Measurements from ENCODE around the gene NFIA. TPM values are rescaled to one million over a fixed set of nuclear protein-coding genes. Genes with fewer than 3 reads are reported as not detected.

Gene NFIA
- total RNA-seq, 8 experiments from 2014 or later = 1.0 to 57.6 (median 9.2) TPM

DNA sequence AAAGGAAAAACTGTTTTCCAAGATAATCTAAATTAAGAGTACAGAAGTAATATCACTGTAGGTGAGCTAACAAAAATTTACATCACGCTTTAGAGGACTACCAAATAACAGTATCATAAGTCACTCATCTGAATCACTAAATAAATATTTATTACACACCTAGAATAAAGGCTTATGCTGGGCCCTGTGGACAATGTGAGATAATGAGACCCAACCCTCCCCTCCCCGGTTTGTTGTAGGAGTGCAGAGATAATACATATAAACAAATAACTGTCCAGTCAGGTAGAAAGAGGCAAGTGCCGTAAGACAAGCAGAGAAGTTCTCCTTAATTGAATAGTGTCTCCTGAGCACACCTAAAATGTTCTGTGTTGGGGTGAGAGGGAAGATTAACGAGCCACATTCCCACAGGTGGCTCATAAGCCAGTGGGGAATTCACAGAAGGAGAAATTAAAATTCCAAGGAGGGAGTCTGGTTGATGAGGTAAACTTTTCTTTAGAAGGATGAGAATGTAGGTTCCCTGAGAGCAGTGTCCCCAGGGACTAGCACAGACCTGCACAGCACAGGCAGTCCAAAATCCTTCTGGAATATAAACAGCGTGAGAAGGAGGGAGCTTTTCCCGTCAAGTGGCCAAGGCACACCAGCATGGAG lies 241.4 kb downstream of the NFIA start:
- no peak overlapping the region for H3K27ac ChIP-seq
- ATAC-seq (replicated peaks in 6 of 8) = no peak

DNA sequence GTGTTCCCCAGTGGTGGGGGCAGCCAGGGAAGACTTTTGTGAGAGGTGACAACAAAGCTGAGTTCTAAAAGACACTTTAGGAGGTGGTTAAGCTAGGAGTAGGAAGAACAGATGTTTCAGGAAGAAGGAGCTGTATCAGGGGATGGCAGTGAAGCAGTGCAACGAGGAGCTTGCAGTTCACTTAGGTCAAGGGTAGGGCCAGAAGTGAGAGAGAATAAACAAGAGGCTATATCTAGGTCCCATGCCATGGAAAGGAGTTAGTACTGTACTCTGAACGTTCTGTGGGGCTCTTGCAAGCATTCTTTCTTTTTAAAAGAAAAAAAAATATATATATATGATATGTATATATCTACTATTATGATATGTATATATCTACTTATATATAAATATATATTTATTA lies 244.4 kb downstream of the NFIA start:
- H3K27ac ChIP-seq = no peak overlapping the region
- no peak overlapping the region for H3K4me3 ChIP-seq
- WGBS, 10 experiments = 20 to 78% (median 57%) methylated on average over 1 to 2 of the region's 2 CpGs; no CpG with 5 or more reads in 3 of the 10 experiments
- no peaks in the 10 kb centered on the region for H3K4me1 ChIP-seq (replicated peaks in 1 of 2)
- no peak for ATAC-seq (replicated peaks in 6 of 8)
- in situ Hi-C loops (cut with MboI; ENCODE audit: low pct_unique_long_range_greater_than_20kb in 2 of 9, low sequenced_read_pairs in 9 of 9, unreplicated experiment in 9 of 9) = loop anchor here in 1 of 9 experiments (25.0 kb wide), 1 partner anchor 264 kb away; no protein-coding TSS in a partner anchor

More for the DNA sequence above, 241.4 kb downstream of the NFIA start:
- Histone ChIP-seq H3K4me1 (replicated peaks in 1 of 2) (peaks cover 17 to 19% of the 10 kb centered on the region in 2 donors), H3K4me3 (no peak overlapping the region)
- in situ Hi-C loops (cut with MboI; ENCODE audit: low pct_unique_long_range_greater_than_20kb in 2 of 9, low sequenced_read_pairs in 9 of 9, unreplicated experiment in 9 of 9) = no loop called here
- 91 to 100% (median 97%) methylated on average over 1 to 6 of the region's 6 CpGs; no CpG with 5 or more reads in 2 of the 10 experiments for WGBS, 10 experiments

DNA sequence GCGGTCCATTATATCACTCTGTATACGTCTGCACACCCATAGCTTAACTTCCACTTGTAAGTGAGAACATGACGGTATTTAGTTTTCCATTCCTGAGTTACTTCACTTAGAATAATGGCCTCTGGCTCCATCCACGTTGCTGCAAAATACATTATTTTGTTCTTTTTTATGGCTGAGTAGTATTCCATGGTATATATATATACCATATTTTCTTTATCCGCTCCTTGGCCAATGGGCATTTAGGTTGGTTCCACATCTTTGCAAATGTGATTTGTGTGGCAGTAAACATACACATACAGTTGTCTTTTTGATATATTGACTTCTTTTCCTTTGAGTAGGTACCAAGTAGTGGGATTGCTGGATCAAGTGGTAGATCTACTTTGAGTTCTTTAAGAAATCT lies 245.1 kb downstream of the NFIA start:
- Histone ChIP-seq H3K4me1 (replicated peaks in 1 of 2) (no peaks in the 10 kb centered on the region), H3K27ac (no peak overlapping the region), H3K4me3 (no peak overlapping the region)
- in situ Hi-C loops (cut with MboI; ENCODE audit: low pct_unique_long_range_greater_than_20kb in 2 of 9, low sequenced_read_pairs in 9 of 9, unreplicated experiment in 9 of 9) = loop anchor here in 1 of 9 experiments (25.0 kb wide), 1 partner anchor 265 kb away; no protein-coding TSS in a partner anchor
- WGBS, 10 experiments = 50 to 100% (median 92%) methylated on average over 1 to 5 of the region's 5 CpGs; no CpG with 5 or more reads in 1 of the 10 experiments
- ATAC-seq (replicated peaks in 6 of 8) = no peak

DNA sequence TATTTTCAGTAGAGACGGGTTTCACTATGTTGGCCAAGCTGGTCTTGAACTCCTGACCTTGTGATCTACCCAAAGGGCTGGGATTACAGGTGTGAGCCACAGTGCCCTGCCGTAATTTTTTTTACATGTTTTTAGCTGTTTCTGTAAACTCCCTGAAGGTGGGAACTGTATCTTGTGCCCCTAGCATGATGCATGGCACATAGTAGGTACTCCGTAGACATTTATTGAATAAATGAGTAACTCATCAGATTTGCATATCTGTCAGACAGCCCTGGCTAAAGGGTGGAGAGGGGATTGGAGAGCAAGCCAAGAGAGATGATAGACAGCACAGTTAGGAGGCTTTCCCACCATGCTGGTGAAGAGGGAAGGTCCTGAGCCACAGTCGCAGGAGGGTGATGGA lies 247.2 kb downstream of the NFIA start:
- ATAC-seq (replicated peaks in 6 of 8) = no peak
- Histone ChIP-seq H3K4me3 (no peak overlapping the region), H3K4me1 (replicated peaks in 1 of 2) (no peaks in the 10 kb centered on the region), H3K27ac (no peak overlapping the region)
- WGBS, 10 experiments = 90 to 100% (median 100%) methylated on average over 1 to 4 of the region's 4 CpGs; no CpG with 5 or more reads in 1 of the 10 experiments
- in situ Hi-C loops (cut with MboI; ENCODE audit: low pct_unique_long_range_greater_than_20kb in 2 of 9, low sequenced_read_pairs in 9 of 9, unreplicated experiment in 9 of 9) = loop anchor here in 1 of 9 experiments (25.0 kb wide), 1 partner anchor 267 kb away; no protein-coding TSS in a partner anchor

DNA sequence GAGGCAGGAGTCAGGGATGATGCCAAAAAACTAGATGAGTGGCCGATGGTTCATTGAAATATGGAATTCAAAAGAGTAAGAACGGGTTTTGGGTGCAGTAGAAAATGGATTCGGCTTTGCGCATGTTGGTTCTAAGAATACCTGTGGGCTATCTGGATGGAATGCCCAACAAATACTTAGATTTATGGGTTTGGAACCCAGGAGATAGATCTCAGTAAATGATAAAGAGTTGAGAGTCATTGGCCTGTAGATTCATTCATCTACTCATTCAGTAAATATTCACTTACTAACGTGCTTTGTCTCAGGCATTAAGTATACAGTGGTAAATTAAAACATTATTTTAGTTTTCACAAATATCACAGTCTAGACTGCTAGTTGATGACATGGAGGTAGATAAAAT lies 247.7 kb downstream of the NFIA start:
- Histone ChIP-seq H3K4me3 (no peak overlapping the region), H3K27ac (no peak overlapping the region), H3K4me1 (replicated peaks in 1 of 2) (no peaks in the 10 kb centered on the region)
- in situ Hi-C loops (cut with MboI; ENCODE audit: low pct_unique_long_range_greater_than_20kb in 2 of 9, low sequenced_read_pairs in 9 of 9, unreplicated experiment in 9 of 9) = loop anchor here in 1 of 9 experiments (25.0 kb wide), 1 partner anchor 268 kb away; no protein-coding TSS in a partner anchor
- 60 to 100% (median 93%) methylated on average over 1 to 5 of the region's 5 CpGs; no CpG with 5 or more reads in 2 of the 10 experiments for WGBS, 10 experiments
- no peak for ATAC-seq (replicated peaks in 6 of 8)

DNA sequence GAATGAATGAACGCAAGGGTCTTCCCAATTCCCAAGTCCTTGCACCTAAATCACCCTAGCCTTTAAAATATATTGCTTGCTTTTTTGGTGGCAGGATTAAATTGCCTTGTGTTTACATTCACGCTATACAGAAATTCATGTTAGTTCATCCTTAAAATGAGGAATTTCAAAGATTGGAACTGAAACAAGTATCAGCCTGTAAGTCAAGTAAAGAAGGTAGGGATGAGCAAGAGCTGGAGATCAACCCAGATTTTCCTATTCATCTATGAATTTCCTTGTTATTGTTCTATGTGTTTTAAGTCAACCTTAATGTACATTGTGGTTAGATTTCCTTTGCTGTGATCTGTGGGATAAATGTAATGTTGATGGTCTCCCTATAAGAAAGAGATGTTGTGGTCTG lies 248.2 kb downstream of the NFIA start:
- H3K27ac ChIP-seq = no peak overlapping the region
- no peak for ATAC-seq (replicated peaks in 6 of 8)
- 80 to 100% (median 100%) methylated on average over 1 to 2 of the region's 2 CpGs; no CpG with 5 or more reads in 2 of the 10 experiments for WGBS, 10 experiments
- H3K4me3 ChIP-seq = no peak overlapping the region
- H3K4me1 ChIP-seq (replicated peaks in 1 of 2) = no peaks in the 10 kb centered on the region
- in situ Hi-C loops (cut with MboI; ENCODE audit: low pct_unique_long_range_greater_than_20kb in 2 of 9, low sequenced_read_pairs in 9 of 9, unreplicated experiment in 9 of 9) = loop anchor here in 1 of 9 experiments (25.0 kb wide), 1 partner anchor 268 kb away; no protein-coding TSS in a partner anchor

DNA sequence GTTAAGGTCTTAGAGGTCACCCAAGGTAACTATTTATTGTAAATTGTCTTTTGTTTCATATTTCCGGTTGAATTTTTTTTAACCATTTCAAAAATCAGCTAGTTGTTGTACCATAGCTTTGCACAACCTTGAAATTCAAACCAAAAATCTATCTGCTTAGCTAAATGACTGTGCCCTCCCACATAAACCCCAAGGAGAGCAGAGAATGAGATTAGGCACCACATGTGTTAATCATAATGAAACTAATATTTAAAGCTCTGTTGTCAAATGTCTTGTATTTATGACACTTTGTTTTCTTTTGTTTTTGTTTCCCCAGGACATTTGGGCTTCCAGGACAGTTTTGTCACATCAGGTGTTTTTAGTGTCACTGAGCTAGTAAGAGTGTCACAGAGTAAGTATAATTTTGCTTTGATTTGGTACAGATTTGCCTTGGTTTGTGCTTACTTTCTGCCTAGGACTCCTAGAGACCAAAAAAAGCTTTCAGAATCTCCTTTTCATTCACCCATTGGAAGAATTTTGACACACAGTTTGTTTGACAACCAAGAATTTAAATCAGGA lies 249.9 kb downstream of the NFIA start:
- peaks cover 7 to 8% of the 10 kb centered on the region in 2 donors for H3K4me1 ChIP-seq (replicated peaks in 1 of 2)
- no peak overlapping the region for H3K4me3 ChIP-seq
- in situ Hi-C loops (cut with MboI; ENCODE audit: low pct_unique_long_range_greater_than_20kb in 2 of 9, low sequenced_read_pairs in 9 of 9, unreplicated experiment in 9 of 9) = loop anchor here in 1 of 9 experiments (25.0 kb wide), 1 partner anchor 270 kb away; no protein-coding TSS in a partner anchor
- no peak overlapping the region for H3K27ac ChIP-seq
- ATAC-seq (replicated peaks in 6 of 8) = no peak
- 0 to 100% (median 92%) methylated on average over 1 of the region's 1 CpG; no CpG with 5 or more reads in 2 of the 10 experiments for WGBS, 10 experiments

DNA sequence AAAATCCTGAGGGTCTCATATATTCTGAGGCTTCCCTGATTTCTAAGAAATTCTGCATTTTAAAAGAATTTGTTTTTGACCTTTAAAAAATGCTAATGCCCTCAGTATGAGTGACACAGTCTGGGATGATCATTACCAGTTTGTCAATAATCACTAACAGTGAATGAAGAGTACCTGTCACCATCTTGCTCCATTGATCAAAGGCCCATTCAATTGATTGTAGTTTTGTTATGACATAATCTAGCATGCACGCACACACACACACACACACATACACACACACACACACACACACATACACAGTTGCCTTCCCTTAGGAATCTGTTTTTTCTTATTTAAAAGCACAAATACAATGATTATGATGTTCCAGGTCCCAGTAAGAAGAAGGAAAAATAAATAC lies 250.4 kb downstream of the NFIA start:
- WGBS, 10 experiments = 90% methylated on average over 1 of the region's 1 CpG; no CpG with 5 or more reads in 9 of the 10 experiments

DNA sequence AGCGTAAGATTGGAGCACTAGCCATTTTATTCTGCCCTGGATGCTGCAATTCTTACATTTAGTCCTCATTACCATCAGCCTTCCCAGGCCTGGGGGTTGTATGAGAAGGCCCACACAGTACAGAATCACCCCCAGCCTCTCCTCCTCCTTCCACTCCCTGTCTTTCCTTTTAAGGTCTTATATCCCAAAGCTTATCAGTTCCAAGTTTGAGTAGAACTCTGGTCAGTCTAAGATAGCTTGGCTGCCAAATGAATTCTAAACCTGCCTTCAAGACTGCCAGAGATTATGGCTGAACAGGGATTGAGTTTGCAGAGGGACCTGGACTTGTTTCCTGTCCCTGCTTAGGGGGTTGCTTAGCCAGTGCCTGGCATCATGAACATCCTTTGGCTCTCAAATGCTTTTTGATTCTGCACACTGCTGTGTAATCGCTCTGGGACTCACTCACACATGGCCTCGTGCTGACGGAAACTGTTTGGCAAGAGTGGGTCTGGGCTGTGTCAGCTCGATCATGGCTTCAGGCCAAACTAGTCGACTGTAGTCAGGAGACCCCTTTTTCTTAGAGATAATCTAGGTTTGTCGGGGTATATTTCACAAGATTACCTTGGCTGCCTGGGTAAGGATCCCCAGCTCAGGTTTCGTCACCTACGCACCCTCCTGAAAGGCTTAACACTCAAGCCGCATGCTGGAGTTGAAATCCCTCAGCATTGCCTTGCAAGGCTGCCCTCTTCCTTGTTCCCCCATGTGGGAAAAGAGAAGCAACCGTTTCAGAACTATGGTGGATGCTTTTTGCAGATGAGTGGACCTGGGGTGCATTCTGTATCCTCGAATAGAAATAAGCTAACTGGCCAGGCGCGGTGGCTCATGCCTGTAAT lies 252.6 kb downstream of the NFIA start:
- Histone ChIP-seq H3K4me3 (no peak overlapping the region), H3K27ac (no peak overlapping the region), H3K4me1 (replicated peaks in 1 of 2) (peaks cover 19 to 22% of the 10 kb centered on the region in 2 donors)
- WGBS, 10 experiments = 51 to 100% (median 89%) methylated on average over 1 to 10 of the region's 14 CpGs; no CpG with 5 or more reads in 1 of the 10 experiments
- ATAC-seq (replicated peaks in 6 of 8) = peak in 1 of 8 experiments; percentile 11
- in situ Hi-C loops (cut with MboI; ENCODE audit: low pct_unique_long_range_greater_than_20kb in 2 of 9, low sequenced_read_pairs in 9 of 9, unreplicated experiment in 9 of 9) = loop anchor here in 1 of 9 experiments (25.0 kb wide), 1 partner anchor 273 kb away; no protein-coding TSS in a partner anchor

More for the DNA sequence above, 250.4 kb downstream of the NFIA start:
- Histone ChIP-seq H3K27ac (no peak overlapping the region), H3K4me1 (replicated peaks in 1 of 2) (peaks cover 12 to 13% of the 10 kb centered on the region in 2 donors), H3K4me3 (no peak overlapping the region)
- in situ Hi-C loops (cut with MboI; ENCODE audit: low pct_unique_long_range_greater_than_20kb in 2 of 9, low sequenced_read_pairs in 9 of 9, unreplicated experiment in 9 of 9) = loop anchor here in 1 of 9 experiments (25.0 kb wide), 1 partner anchor 270 kb away; no protein-coding TSS in a partner anchor
- no peak for ATAC-seq (replicated peaks in 6 of 8)

DNA sequence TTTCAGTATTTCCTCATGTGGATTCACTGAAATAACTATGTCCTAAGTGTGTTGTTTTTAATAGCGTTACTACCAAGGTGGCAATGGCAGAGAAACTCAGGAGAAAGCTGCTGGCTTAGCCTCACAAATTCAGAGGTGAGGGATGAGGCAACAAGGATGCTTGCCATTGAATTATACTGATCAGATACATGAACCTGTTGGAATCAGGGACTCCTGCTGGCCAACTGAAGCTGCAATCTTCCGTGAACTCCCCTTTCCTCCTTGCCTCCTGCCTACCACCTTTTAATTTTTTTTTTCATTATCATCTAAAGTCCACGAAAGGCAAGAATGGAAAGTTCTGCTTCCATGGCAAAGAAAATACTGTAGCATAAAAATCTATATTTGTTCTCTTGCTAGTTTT lies 254.7 kb downstream of the NFIA start:
- ATAC-seq (replicated peaks in 6 of 8) = no peak
- WGBS, 10 experiments = 41 to 100% (median 80%) methylated on average over 1 to 3 of the region's 3 CpGs; no CpG with 5 or more reads in 1 of the 10 experiments
- H3K4me1 ChIP-seq (replicated peaks in 1 of 2) = peaks cover 19 to 22% of the 10 kb centered on the region in 2 donors
- in situ Hi-C loops (cut with MboI; ENCODE audit: low pct_unique_long_range_greater_than_20kb in 2 of 9, low sequenced_read_pairs in 9 of 9, unreplicated experiment in 9 of 9) = loop anchor here in 1 of 9 experiments (25.0 kb wide), 1 partner anchor 275 kb away; no protein-coding TSS in a partner anchor
- peak overlapping the region in 1 of 2 donors; percentile 22 for H3K27ac ChIP-seq
- H3K4me3 ChIP-seq = no peak overlapping the region

DNA sequence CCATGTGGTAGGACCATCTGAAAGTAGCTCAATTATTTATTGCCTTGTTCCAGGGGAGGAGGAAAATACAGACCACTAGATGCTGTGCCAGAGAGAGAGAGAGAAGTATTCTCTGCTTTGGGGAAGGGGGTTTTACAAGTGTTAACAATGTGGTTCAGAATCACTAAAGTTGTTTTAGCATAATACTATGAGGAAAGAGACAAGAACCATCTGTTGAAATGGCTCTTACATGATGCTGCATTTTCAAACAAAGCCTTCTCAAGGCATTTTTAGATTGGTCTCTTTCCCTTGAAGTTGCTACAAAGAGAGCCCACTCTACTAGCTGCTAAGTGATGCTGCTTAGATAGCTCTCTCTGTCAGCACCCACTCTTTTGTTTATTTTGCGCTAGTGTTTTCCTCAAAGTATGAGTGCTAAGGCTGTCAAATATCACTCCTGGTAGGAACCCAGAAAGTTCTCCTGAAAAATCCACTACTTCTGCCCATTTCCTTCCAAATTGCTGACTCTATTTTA lies 255.1 kb downstream of the NFIA start:
- no peak overlapping the region for H3K4me3 ChIP-seq
- whole genome bisulfite sequencing, 10 experiments = 0 to 100% (median 96%) methylated on average over 1 of the region's 1 CpG; no CpG with 5 or more reads in 2 of the 10 experiments
- peak overlapping the region in 1 of 2 donors; percentile 22 for H3K27ac ChIP-seq
- in situ Hi-C loops (cut with MboI; ENCODE audit: low pct_unique_long_range_greater_than_20kb in 2 of 9, low sequenced_read_pairs in 9 of 9, unreplicated experiment in 9 of 9) = loop anchor here in 1 of 9 experiments (25.0 kb wide), 1 partner anchor 275 kb away; no protein-coding TSS in a partner anchor
- peak in 6 of 8 experiments; percentile 6 to 37 (median 32) for ATAC-seq (replicated peaks in 6 of 8)
- peaks cover 19 to 22% of the 10 kb centered on the region in 2 donors for H3K4me1 ChIP-seq (replicated peaks in 1 of 2)

Measured in motor neuron (in vitro differentiated cells).